Measurements from ENCODE around the gene KRTAP5-11. TPM values are rescaled to one million over a fixed set of nuclear protein-coding genes. Genes with fewer than 3 reads are reported as not detected.

The KRTAP5-11 gene
- total RNA-seq, 4 donors from 2014 or later, result not detected

- TF ChIP-seq, protein P1, sequence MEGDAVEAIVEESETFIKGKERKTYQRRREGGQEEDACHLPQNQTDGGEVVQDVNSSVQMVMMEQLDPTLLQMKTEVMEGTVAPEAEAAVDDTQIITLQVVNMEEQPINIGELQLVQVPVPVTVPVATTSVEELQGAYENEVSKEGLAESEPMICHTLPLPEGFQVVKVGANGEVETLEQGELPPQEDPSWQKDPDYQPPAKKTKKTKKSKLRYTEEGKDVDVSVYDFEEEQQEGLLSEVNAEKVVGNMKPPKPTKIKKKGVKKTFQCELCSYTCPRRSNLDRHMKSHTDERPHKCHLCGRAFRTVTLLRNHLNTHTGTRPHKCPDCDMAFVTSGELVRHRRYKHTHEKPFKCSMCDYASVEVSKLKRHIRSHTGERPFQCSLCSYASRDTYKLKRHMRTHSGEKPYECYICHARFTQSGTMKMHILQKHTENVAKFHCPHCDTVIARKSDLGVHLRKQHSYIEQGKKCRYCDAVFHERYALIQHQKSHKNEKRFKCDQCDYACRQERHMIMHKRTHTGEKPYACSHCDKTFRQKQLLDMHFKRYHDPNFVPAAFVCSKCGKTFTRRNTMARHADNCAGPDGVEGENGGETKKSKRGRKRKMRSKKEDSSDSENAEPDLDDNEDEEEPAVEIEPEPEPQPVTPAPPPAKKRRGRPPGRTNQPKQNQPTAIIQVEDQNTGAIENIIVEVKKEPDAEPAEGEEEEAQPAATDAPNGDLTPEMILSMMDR (IDR thresholded peaks at IDR 0.05; ENCODE audit: low read depth), result no peak
Observed at GRCh38 chr11:71558996-71559395, 23.7 kb downstream of the KRTAP5-11 start.

GRCh38 chr11:71557257-71557656 is 25.4 kb downstream of the KRTAP5-11 start:
- TF ChIP-seq, protein P1 (IDR thresholded peaks at IDR 0.05; ENCODE audit: low read depth), result no peak

DNA sequence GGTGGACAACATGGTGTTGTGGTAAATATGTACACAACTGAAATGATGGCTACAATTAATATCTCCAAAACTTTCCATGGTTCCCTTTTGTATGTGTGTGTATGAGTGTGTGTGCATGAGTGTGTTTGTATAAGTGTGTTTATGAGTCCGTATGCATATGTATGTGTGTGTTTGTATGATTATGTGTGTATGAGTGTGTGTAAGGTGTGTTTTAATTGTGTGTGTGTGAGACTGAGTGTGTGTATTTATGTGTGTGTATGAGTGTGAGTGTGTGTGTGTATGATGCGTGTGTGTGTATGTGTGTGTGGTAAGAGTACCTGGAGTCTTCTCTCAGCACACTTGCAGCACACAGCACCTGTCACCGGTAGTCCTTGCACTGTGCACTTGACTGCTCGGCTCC is 26.7 kb downstream of the KRTAP5-11 start:
- TF ChIP-seq, protein P1 (IDR thresholded peaks at IDR 0.05; ENCODE audit: low read depth), result no peak

DNA sequence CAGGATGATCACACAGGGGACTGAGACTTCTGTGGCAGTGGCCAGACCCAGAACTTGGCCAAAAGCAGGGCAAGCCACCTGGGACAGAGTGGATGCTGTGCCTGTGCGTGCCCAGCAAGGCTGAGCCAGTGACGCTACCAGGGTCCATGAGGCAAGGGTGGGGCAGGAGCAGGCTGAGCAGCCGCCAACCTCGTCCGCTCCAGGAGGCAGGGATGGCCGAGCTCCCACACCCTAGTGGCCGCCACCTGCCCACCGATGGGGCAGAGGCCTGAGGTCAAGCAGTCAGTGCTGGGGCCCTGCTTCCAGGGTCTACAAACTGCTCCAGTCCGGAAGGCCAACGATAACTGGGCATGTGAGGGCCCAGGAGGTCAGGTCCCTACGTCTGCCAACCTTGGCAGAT is 27.2 kb downstream of the KRTAP5-11 start:
- TF ChIP-seq, protein P1 (IDR thresholded peaks at IDR 0.05; ENCODE audit: low read depth), result no peak

GRCh38 chr11:71554996-71555395 is 27.7 kb downstream of the KRTAP5-11 start:
- TF ChIP-seq, protein P1 (IDR thresholded peaks at IDR 0.05; ENCODE audit: low read depth), result no peak

DNA sequence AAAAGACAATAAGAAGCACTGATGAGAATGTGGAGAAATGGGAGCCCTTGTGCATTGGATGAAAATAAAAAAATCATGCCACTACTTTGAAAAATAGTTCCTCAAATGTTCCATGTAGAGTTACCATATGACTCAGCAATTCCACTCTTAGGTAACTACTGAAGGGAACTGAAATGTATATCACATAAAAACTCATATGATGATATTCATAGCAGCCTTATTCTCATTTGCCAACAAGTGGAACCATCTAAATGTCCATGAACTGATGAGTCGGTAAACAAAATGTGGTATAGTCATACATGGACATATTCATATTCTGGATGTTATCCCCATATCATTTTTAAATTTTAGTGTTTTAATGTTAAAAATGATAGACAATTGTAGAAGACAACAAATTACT is 31.0 kb downstream of the KRTAP5-11 start:
- TF ChIP-seq, protein P1 (IDR thresholded peaks at IDR 0.05; ENCODE audit: low read depth), result no peak

DNA sequence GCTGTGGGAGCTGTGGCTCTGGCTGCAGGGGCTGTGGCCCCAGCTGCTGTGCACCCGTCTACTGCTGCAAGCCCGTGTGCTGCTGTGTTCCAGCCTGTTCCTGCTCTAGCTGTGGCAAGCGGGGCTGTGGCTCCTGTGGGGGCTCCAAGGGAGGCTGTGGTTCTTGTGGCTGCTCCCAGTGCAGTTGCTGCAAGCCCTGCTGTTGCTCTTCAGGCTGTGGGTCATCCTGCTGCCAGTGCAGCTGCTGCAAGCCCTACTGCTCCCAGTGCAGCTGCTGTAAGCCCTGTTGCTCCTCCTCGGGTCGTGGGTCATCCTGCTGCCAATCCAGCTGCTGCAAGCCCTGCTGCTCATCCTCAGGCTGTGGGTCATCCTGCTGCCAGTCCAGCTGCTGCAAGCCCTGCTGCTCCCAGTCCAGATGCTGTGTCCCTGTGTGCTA is 33.9 kb downstream of the KRTAP5-11 start:
- TF ChIP-seq, protein P1 (IDR thresholded peaks at IDR 0.05; ENCODE audit: low read depth), result no peak

Data from subcutaneous adipose tissue (tissue), 4 donors.